Measurements from ENCODE around the gene PPFIA1. TPM values are rescaled to one million over a fixed set of nuclear protein-coding genes. Genes with fewer than 3 reads are reported as not detected.

PPFIA1 gene
- total RNA-seq, 4 donors from 2014 or later = 21.0 to 34.7 (median 29.8) TPM

DNA sequence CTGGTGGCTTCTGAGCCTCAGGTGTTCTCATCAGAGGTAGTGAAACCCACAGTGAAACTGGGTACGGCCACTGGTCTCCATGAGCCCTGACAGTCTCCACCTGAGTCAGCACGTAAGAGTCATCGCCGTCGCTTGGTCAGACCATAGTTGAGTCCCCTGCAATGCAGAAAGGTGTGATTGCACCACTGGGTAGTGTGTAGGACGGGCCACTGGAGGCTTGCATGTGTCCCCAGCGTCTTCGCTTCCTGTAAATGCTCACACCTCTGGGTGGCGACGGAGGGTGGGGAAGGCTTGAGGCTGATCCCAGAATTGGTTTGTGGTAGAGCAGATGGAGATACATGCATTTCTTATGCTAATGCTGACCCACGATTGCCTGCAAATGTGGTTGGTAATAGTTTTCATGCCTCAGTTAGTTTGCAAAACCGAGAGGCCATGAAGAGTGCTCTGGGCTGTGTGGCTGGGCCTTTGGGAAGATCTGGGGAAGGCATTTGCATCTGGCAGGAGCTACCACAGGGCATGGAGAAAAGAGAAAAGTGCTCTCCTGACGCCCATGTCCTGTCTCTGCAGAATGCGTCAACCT, 154.4 kb downstream of the PPFIA1 start:
- H3K4me3 ChIP-seq = no peak overlapping the region
- H3K27ac ChIP-seq = no peak overlapping the region
- DNase-seq = no peak
- no peaks in the 10 kb centered on the region for H3K9me3 ChIP-seq
- H3K36me3 ChIP-seq = peaks cover 41 to 100% (median 57%) of the 10 kb centered on the region in 3 donors
- no peaks in the 10 kb centered on the region for H3K4me1 ChIP-seq
- TF ChIP-seq, protein P1, sequence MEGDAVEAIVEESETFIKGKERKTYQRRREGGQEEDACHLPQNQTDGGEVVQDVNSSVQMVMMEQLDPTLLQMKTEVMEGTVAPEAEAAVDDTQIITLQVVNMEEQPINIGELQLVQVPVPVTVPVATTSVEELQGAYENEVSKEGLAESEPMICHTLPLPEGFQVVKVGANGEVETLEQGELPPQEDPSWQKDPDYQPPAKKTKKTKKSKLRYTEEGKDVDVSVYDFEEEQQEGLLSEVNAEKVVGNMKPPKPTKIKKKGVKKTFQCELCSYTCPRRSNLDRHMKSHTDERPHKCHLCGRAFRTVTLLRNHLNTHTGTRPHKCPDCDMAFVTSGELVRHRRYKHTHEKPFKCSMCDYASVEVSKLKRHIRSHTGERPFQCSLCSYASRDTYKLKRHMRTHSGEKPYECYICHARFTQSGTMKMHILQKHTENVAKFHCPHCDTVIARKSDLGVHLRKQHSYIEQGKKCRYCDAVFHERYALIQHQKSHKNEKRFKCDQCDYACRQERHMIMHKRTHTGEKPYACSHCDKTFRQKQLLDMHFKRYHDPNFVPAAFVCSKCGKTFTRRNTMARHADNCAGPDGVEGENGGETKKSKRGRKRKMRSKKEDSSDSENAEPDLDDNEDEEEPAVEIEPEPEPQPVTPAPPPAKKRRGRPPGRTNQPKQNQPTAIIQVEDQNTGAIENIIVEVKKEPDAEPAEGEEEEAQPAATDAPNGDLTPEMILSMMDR (IDR thresholded peaks at IDR 0.05) = no peak
- 70 to 78% methylated on average over 4 to 12 of the region's 14 CpGs for WGBS, 2 donors
- intact Hi-C loops (cut with DNase I) = no loop called here
- no peaks in the 10 kb centered on the region for H3K27me3 ChIP-seq

DNA sequence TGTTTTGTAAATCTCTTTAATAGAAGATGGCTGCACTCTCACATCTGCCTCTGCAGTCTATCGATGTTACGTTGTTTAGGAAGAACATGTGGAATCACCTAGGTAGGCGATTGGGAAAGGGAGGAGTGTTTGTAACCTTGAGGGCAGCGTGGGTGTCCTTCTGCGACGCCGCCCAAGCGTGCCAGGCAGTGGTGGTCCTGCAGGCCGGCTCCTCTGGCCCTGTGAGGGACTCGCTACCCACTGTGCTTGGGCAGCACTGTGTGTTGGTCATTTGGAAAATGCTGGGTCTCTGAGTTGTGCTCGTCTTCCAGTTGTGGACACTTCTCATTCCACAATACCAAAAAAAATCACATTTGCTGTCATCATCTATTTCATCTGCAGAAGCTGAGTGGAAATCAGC, 156.9 kb downstream of the PPFIA1 start:
- H3K4me1 ChIP-seq = no peaks in the 10 kb centered on the region
- H3K9me3 ChIP-seq = no peaks in the 10 kb centered on the region
- H3K27ac ChIP-seq = no peak overlapping the region
- no peaks in the 10 kb centered on the region for H3K27me3 ChIP-seq
- no peak for DNase-seq
- peaks cover 42 to 100% (median 44%) of the 10 kb centered on the region in 3 donors for H3K36me3 ChIP-seq
- intact Hi-C loops (cut with DNase I) = no loop called here
- 76 to 78% methylated on average over 10 to 11 of the region's 11 CpGs for WGBS, 2 donors
- TF ChIP-seq POLR2A (IDR thresholded peaks at IDR 0.05) = no peak
- TF ChIP-seq, protein P1 (IDR thresholded peaks at IDR 0.05) = no peak
- H3K4me3 ChIP-seq = no peak overlapping the region

DNA sequence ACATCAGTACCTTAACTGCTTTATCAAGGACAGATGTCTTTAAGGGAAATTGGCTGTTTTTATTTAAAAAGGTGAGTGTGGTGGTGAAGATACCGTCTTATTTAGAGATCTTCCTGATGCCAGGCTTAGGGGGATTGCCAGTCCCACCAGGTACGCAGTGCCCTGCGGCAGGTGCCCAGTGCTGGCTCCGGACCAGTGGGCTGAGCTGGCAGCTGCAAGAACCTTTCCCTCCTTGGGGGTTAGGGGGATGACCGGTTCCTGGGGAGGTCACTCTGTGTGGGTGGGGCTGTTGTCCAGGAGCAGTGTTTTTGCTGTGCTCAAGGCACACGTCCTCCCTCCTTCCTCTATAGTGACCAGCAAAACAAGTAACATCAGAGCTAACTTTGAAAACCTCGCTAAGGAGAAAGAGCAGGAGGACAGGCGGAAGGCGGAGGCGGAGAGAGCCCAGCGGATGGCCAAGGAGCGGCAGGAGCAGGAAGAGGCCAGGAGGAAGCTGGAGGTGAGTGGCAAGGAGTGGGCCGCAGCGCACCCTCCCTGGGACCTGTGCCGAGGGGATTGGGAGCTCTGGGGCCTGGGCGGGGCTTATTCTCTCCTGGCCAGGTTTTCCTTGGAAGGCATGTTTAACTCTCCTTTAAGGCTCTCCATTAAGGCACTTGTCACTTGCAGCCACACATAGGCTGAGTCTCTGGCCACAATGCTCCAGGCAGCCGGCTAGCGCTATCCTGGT, 158.4 kb downstream of the PPFIA1 start:
- Histone ChIP-seq H3K36me3 (peaks cover 41 to 100% (median 41%) of the 10 kb centered on the region in 3 donors), H3K4me1 (no peaks in the 10 kb centered on the region), H3K27ac (no peak overlapping the region), H3K4me3 (no peak overlapping the region), H3K27me3 (no peaks in the 10 kb centered on the region), H3K9me3 (no peaks in the 10 kb centered on the region)
- TF ChIP-seq, protein P1 (IDR thresholded peaks at IDR 0.05) = no peak
- no peak for TF ChIP-seq POLR2A (IDR thresholded peaks at IDR 0.05)
- DNase-seq = no peak
- intact Hi-C loops (cut with DNase I) = no loop called here
- 94 to 99% methylated on average over 9 to 14 of the region's 18 CpGs for WGBS, 2 donors

DNA sequence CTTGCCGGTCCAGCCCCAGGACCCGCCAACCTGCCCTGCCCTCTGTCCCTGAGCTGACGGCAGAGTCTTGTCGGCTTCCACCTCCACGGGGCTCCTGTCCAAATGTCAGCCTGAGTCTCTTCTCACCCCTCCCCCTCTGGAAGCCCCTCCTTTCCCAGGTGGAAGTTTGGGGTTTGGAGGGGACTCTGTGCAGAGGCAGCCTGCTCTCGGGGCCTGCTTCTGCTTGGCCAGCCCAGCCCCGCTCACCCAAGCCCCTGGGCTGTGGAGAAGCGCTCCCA, 158.9 kb downstream of the PPFIA1 start:
- WGBS, 2 donors = 67 to 69% methylated on average over 5 to 6 of the region's 8 CpGs
- TF ChIP-seq, protein P1 (IDR thresholded peaks at IDR 0.05) = no peak
- TF ChIP-seq POLR2A (IDR thresholded peaks at IDR 0.05) = no peak
- Histone ChIP-seq H3K27ac (no peak overlapping the region), H3K27me3 (no peaks in the 10 kb centered on the region), H3K36me3 (peaks cover 41 to 100% (median 46%) of the 10 kb centered on the region in 3 donors), H3K9me3 (no peaks in the 10 kb centered on the region), H3K4me1 (no peaks in the 10 kb centered on the region), H3K4me3 (no peak overlapping the region)
- intact Hi-C loops (cut with DNase I) = no loop called here
- DNase-seq = no peak

DNA sequence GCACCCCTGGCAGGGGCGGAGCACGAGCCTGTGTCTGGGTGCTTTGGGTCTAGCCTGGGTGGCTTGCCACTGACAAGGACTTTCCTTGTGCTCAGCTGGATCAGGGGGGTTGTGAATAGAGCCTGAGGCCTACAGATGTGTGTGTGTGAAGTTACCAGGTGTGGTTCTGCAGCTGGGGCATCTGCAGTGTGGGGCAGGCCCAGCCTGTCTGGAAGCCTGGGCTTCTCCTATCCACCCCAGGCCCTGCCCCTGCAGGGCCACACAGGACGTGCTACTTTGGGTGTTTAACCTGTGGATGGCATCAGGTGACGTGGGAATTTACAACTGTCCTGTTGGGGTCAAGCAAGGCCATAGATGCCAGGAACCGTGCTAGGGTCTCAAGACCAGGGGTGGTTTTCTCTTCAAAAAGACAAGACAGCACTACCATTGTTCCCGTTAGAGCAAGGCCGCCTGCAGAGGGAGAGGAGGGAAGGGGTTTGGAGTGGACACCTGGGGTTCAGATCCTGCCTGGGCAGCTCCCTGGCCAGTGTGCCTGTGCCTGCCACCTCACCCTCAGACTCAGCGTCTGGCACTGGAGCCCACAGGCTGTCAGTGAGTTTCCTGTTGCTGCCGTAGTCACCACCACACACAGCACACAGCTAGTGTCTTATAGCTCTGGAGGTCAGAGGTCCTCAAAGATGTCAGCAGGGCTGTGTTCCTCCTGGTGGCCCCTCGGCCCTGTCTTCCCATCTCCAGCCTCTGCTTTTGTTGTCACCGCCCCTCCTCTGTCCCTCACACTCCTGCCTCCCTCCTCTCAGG, 159.4 kb downstream of the PPFIA1 start:
- TF ChIP-seq, protein P1 (IDR thresholded peaks at IDR 0.05) = no peak
- TF ChIP-seq POLR2A (IDR thresholded peaks at IDR 0.05) = no peak
- no peak overlapping the region for H3K27ac ChIP-seq

More for the DNA sequence above, 159.4 kb downstream of the PPFIA1 start:
- Histone ChIP-seq H3K4me1 (no peaks in the 10 kb centered on the region), H3K27me3 (no peaks in the 10 kb centered on the region), H3K9me3 (no peaks in the 10 kb centered on the region), H3K4me3 (no peak overlapping the region), H3K36me3 (peaks cover 35 to 100% (median 52%) of the 10 kb centered on the region in 3 donors)
- no peak for DNase-seq
- 73 to 79% methylated on average over 3 to 6 of the region's 11 CpGs for WGBS, 2 donors
- intact Hi-C loops (cut with DNase I) = no loop called here

Measured in esophagus squamous epithelium (tissue), 5 donors.